ENCODE measurements around the gene SYT10. TPM values are rescaled to one million over a fixed set of nuclear protein-coding genes. Genes with fewer than 3 reads are reported as not detected.

SYT10 gene
- total RNA-seq, 1 donor from 2014 or later: 1.2 TPM

DNA sequence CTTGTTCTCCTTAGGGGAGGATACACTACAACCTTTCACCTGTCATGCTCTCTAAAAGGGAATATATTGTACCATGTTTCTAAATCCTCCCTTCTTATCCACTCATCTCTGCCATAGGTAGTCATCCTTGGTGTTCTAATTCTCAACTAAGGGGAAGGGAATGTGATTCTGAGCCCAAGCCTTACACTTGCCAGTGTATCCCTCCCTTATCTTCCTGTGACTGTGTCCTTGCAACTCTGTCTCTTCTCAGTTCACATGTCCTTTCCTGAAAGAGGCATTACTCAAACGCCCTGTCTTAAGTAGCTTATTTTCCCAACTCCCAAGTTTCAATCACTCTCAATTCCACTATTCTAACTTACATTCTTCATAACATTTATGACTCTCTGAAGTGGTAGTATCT, 44.5 kb upstream of the SYT10 start:
- no peak for TF ChIP-seq EZH2phosphoT487 (IDR thresholded peaks at IDR 0.05)
- TF ChIP-seq, protein P1, sequence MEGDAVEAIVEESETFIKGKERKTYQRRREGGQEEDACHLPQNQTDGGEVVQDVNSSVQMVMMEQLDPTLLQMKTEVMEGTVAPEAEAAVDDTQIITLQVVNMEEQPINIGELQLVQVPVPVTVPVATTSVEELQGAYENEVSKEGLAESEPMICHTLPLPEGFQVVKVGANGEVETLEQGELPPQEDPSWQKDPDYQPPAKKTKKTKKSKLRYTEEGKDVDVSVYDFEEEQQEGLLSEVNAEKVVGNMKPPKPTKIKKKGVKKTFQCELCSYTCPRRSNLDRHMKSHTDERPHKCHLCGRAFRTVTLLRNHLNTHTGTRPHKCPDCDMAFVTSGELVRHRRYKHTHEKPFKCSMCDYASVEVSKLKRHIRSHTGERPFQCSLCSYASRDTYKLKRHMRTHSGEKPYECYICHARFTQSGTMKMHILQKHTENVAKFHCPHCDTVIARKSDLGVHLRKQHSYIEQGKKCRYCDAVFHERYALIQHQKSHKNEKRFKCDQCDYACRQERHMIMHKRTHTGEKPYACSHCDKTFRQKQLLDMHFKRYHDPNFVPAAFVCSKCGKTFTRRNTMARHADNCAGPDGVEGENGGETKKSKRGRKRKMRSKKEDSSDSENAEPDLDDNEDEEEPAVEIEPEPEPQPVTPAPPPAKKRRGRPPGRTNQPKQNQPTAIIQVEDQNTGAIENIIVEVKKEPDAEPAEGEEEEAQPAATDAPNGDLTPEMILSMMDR (IDR thresholded peaks at IDR 0.05): no peak
- no peak for TF ChIP-seq EZH2 (IDR thresholded peaks at IDR 0.05)
- Mint-ChIP-seq H3K4me1 (no peaks in the 10 kb centered on the region), H3K4me3 (no peak overlapping the region), H3K36me3 (no peaks in the 10 kb centered on the region), H3K27ac (no peak overlapping the region), H3K27me3 (ENCODE audit: insufficient read depth, low read depth) (no peaks in the 10 kb centered on the region), H3K9me3 (no peaks in the 10 kb centered on the region)
- Histone ChIP-seq H3K36me3 (no peaks in the 10 kb centered on the region), H3K4me1 (no peaks in the 10 kb centered on the region), H2AFZ (replicated peaks) (no peak overlapping the region), H3K9me3 (ENCODE audit: low read depth) (no peaks in the 10 kb centered on the region), H3F3A (ENCODE audit: low read depth) (no peaks in the 10 kb centered on the region), H3K4me3 (no peak overlapping the region), H3K79me2 (ENCODE audit: low read depth) (no peaks in the 10 kb centered on the region), H4K20me1 (ENCODE audit: low read depth) (no peaks in the 10 kb centered on the region), H3K27me3 (no peaks in the 10 kb centered on the region), H3K27ac (no peak overlapping the region), H3K9ac (no peak overlapping the region), H3K4me2 (no peak overlapping the region)
- DNase-seq (ENCODE audit: low spot score): no peak

DNA sequence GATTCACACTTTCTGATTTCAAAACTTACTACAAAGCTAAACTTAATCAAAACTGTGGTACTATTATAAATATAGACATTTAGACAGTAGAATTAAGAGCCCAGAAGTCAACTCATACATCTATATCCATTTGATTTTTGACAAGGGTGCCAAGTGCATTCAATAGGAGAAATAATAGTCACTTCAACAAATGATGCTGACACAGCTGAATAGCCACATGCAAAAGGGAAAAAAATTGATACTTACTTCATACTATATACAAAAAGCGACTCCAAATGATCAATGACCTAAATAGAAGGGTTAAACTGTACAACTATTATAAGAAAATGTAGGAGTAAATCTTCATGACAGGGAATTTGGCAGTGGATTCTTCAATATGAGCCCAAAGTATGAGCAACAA, 40.7 kb upstream of the SYT10 start:
- no peaks in the 10 kb centered on the region for H3K79me2 ChIP-seq (ENCODE audit: low read depth)
- H3F3A ChIP-seq (ENCODE audit: low read depth): no peaks in the 10 kb centered on the region
- Mint-ChIP-seq H3K36me3 (no peaks in the 10 kb centered on the region), H3K4me3 (no peak overlapping the region), H3K27me3 (ENCODE audit: insufficient read depth, low read depth) (no peaks in the 10 kb centered on the region), H3K9me3 (no peaks in the 10 kb centered on the region), H3K4me1 (no peaks in the 10 kb centered on the region), H3K27ac (no peak overlapping the region)
- H2AFZ ChIP-seq (replicated peaks): no peak overlapping the region
- DNase-seq (ENCODE audit: low spot score): no peak
- TF ChIP-seq EZH2phosphoT487 (IDR thresholded peaks at IDR 0.05) (no peak), EZH2 (IDR thresholded peaks at IDR 0.05) (no peak)
- TF ChIP-seq, protein P1 (IDR thresholded peaks at IDR 0.05): no peak
- no peak overlapping the region for H3K4me2 ChIP-seq
- no peaks in the 10 kb centered on the region for H3K36me3 ChIP-seq
- H3K4me3 ChIP-seq: no peak overlapping the region
- H3K27me3 ChIP-seq: no peaks in the 10 kb centered on the region
- no peak overlapping the region for H3K27ac ChIP-seq
- no peaks in the 10 kb centered on the region for H4K20me1 ChIP-seq (ENCODE audit: low read depth)
- no peak overlapping the region for H3K9ac ChIP-seq
- no peaks in the 10 kb centered on the region for H3K4me1 ChIP-seq
- H3K9me3 ChIP-seq (ENCODE audit: low read depth): no peaks in the 10 kb centered on the region

DNA sequence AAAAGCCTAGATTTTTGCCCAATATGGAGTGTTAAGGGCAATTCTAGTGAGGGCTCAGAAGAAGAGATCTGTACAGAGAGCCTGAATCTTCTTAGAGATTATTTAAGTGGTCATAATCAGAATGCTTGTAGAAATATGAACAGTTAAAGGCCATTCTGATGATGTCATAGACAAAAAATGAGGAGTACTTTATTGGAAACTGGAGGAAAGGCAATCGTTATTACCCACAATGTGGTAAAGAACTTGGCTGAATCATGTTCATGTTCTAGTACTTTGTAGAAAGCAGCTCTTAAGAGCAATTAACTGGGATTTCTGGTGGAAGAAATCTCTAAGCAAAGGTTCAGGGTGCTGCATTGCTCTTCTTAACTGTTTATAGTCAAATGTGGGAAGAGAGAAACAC, 36.4 kb upstream of the SYT10 start:
- H2AFZ ChIP-seq (replicated peaks): no peak overlapping the region
- no peak overlapping the region for H3K27ac ChIP-seq
- H3K27me3 Mint-ChIP-seq (ENCODE audit: insufficient read depth, low read depth): no peaks in the 10 kb centered on the region
- no peak overlapping the region for H3K4me3 ChIP-seq
- no peaks in the 10 kb centered on the region for H3K36me3 ChIP-seq
- H3K27ac Mint-ChIP-seq: no peak overlapping the region
- H3K4me1 Mint-ChIP-seq: no peaks in the 10 kb centered on the region
- H3K36me3 Mint-ChIP-seq: no peaks in the 10 kb centered on the region
- H3K9me3 Mint-ChIP-seq: no peaks in the 10 kb centered on the region
- no peaks in the 10 kb centered on the region for H3K27me3 ChIP-seq
- H3K4me2 ChIP-seq: no peak overlapping the region
- no peak overlapping the region for H3K4me3 Mint-ChIP-seq
- no peaks in the 10 kb centered on the region for H4K20me1 ChIP-seq (ENCODE audit: low read depth)
- TF ChIP-seq EZH2phosphoT487 (IDR thresholded peaks at IDR 0.05) (no peak), EZH2 (IDR thresholded peaks at IDR 0.05) (no peak)
- TF ChIP-seq, protein P1 (IDR thresholded peaks at IDR 0.05): no peak
- no peaks in the 10 kb centered on the region for H3K79me2 ChIP-seq (ENCODE audit: low read depth)
- no peaks in the 10 kb centered on the region for H3K9me3 ChIP-seq (ENCODE audit: low read depth)
- no peak overlapping the region for H3K9ac ChIP-seq
- H3K4me1 ChIP-seq: no peaks in the 10 kb centered on the region
- no peaks in the 10 kb centered on the region for H3F3A ChIP-seq (ENCODE audit: low read depth)
- DNase-seq (ENCODE audit: low spot score): no peak
